GM18508 (cell line): ENCODE results near the gene ADAMTS15.
"Not testable (repeated sequence)": the region's sequence is repeated elsewhere in the genome, so short reads cannot be mapped to it uniquely, and the experiment has no call there.

Source experiments
- ATAC-seq: cut with Tn5 transposase; IDR thresholded peaks from one replicate; pipeline ENCODE4 v1.9.1; 2021; ENCODE audit warnings: moderate number of reproducible peaks; ENCODE audit not compliant: insufficient read depth, unreplicated experiment

Gene ADAMTS15

DNA sequence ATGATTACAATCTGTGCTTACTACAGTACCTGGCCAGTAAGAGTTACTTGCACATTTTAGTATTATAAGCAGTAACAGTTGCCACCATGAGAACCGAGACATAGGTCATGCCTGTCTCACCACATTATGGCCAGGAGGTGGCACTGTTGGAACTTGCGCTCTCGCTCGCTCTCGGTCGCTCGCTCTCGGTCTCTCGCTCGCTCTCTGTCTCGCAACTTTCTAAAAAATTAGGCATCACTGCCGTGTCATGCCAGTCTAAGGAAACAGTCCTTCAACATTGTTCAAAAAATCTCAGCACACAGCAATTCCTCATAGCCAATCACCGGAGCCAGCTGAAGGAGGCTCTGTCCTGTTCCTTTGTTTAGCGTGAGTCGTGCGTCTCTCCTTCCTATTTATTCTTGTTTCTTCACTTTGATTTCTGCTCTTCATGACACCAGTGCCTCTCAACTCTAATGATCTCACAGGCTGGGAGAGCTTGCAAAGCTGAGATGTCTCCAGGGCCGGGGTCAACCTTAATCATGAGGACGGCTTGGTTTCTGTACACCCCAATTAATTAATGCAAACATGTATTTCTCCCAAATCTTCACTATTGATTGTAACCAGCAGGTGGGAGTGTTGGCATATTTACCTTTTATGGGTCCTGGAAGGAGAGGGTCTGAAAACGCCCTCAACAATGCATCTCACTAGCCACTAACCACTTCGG, 13.8 kb upstream of the ADAMTS15 start:
- ATAC-seq, result peak; percentile 78

DNA sequence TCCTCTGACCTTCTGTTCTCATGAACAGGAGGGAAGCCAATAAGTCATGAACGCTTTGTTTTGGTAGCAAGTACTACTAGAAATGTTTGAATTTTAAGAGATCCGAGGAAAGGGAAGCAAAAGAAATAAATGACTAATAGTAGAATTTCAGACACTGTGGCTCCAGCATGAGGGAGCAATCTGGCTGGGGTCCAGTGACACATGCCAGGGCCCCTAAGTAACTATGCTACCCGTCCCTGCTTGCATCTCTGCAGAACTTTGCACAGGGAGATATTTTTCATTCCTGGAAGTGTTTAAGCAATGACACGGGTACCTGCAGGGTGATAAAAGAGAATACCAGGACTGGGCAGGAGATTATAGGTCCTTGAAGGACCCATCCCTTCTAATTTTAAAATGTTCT, 12.8 kb upstream of the ADAMTS15 start:
- ATAC-seq, result no peak

DNA sequence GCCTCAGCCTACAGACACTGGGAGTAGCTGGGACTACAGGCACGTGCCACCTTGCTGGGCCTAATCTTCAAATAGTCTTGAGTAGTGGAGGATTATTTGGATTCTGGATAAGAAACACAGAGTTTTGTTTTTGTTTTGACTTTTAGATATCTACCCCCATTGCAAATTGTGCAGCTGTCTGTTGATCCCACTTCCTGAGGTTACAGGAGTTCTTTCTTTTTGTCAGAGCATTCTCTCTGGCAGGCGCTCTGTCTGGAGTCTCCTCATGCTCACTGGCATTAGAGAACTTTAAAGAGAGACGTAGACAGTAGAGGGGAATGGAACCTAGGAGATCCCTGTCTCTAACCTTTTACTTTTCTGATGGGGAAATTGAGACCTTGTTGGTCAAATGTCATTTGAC, 12.3 kb upstream of the ADAMTS15 start:
- ATAC-seq, result no peak

DNA sequence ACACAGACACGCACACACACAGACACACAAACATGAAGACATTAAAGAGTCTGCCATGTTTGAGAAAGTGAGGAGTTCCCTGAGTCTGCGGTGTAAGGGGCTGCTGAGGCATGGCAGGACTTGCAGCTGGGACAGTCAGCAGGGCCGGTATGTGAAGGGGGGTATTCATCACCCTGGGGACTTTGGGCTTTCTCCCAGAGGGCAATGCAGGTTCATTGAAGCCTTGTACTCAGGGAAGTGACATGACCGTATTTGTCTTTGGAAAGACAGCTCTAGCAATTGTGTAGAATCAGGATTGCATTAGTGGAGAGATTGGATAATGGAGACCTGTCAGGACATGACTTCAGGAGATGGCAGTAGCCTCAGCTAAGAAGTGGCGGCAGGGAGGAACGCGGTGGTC, 10.6 kb upstream of the ADAMTS15 start:
- ATAC-seq, result no peak

DNA sequence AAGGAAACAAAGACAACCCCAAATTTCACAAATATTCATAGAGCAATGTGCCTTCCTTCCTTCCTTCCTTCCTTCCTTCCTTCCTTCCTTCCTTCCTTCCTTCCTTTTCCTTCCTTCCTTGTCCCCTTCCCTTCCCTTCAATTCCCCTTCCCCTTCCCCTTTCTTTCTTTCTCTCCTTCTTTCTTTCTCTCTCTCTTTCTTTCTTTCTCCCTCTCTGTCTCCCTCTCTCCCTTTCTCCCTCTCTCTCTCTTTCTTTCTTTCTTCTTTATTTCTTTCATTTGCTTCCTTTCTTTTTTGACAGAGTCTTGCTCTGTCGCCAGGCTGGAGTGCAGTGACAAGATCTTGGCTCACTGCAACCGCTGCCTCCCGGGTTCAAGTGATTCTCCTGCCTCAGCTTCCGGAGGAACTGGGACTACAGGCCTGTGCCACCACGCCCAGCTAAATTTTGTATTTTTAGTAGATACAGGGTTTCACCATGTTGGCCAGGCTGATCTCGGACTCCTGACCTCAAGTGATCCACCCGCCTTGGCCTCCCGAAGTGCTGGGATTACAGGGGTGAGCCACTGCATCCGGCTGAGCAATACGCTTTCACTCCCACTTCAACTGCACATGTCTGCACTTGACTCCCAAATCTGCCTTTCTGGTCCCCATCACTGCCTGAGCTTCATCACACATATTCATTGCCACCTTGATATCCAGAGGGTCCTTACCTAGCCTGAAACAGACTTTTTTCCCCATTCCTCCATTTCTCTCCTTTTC, 9.9 kb upstream of the ADAMTS15 start:
- ATAC-seq, result not testable (repeated sequence)

DNA sequence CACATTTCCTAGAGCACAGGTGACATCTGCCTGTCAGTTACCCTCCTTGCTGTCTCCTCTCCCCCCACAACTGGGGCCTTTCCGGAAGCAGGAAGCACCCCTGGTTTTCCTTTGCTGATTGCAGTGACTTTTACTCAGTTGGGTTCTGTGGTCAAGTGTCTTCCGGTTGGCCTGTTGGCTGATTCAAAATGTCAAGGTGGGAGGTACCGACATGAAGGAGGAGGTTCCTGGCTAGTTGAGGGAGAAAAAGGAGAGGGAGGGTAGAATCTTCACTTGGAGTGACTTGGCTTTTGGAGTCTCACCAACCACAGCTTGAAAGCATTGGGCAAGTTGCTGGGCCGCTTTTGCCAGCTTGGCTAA, 9.3 kb upstream of the ADAMTS15 start:
- ATAC-seq, result no peak

DNA sequence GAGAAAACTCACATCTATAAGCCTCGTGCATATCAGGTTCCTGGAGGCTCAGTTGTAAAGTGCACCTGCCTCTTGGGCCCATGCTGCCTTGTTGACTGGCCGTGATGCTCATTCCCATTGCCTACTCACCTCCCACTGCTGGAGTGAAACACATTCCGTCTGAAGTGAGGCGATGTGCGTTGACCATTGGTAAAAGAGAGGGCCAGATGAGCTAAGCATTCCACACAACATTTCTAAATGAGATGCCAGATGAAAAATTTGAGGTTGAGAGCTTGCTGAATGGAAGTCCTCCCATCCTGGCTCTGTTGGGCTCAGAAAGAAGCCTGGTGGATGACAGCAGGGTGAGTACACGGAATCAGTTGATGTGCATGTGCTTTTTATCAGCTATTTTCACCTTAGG, 8.6 kb upstream of the ADAMTS15 start:
- no peak for ATAC-seq

DNA sequence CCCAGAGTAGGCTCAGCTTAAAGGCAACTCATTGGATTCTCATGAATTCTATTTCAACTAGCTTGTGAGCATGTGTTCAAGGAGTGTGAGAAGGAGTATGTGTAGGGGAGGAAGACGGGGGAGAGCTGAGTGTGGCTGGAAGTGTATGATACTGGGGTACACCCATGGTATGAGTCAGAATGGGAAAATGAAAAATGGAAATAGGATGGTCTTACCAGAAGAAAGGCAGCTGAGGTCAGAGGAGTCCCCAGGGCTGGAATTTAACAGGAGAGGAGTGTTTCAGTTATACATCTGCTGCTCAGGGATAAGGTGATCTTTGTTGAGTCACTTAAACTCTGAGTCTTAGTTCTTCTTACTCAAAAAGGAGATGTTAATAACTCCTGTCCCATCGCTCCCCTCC, 6.7 kb upstream of the ADAMTS15 start:
- no peak for ATAC-seq

DNA sequence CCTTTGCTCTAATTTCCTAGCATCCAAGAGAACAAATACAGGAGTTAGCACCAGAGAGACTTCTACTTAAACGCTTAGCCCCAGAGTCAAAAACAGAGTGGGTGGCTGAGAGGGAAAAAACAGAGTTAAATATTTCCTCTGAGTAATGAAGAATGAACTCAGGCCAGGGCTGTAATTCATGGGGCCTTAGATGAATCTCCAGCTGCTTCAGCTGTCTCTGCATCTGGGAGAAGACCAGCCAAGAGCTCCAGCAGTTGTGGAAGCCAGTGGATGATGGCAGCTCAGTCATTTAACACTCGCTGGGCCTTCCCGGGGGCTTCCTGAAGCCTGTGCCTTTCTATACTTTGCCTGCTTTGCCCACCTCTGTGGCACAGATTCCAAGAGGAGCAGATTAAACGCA, 5.7 kb upstream of the ADAMTS15 start:
- ATAC-seq, result no peak

DNA sequence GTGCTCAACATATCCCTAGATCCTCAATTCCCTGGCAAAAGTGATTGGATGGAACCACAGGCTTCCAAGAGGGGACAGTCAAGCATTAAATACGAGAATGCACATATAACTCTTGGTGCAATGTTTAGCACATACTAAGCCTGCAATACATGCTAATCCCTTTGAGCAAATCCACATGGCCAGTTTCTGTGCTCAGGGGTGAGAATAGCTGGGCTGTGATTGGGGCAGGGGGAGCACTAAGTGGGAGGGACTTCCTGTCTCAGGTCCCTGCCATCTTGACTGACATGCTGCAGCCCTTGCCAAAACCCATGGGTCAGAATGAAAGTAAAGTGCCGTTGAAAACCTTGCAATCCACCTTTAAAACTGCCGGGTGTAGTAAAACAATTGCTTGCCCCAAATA, 2.7 kb upstream of the ADAMTS15 start:
- ATAC-seq, result no peak

DNA sequence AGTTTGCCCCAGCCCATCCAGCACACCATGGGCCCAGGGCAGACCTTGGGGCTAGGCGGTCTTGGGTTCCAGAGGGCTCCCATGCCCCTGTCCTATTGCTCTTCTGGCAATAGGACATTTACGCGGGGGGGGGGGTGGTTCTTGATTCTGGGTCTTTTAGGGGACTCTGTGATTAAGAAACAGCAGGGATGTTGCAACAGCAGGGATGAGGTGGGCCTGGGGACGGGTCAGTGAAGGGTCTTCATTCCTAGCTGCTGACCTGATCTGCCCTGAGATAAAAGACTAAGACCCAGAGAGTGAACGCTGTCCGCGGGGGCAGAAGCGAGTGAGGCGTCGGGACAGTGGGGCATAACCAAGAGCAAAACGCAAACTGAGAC, 418 bp upstream of the ADAMTS15 start:
- ATAC-seq, result no peak

DNA sequence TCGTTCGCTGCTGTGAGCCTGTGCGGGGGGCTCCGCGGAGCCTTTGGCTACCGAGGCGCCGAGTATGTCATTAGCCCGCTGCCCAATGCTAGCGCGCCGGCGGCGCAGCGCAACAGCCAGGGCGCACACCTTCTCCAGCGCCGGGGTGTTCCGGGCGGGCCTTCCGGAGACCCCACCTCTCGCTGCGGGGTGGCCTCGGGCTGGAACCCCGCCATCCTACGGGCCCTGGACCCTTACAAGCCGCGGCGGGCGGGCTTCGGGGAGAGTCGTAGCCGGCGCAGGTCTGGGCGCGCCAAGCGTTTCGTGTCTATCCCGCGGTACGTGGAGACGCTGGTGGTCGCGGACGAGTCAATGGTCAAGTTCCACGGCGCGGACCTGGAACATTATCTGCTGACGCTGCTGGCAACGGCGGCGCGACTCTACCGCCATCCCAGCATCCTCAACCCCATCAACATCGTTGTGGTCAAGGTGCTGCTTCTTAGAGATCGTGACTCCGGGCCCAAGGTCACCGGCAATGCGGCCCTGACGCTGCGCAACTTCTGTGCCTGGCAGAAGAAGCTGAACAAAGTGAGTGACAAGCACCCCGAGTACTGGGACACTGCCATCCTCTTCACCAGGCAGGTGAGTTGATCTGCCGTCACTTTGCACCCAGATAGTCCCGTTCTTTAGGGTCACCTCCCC, 1.0 kb downstream of the ADAMTS15 start:
- no peak for ATAC-seq

DNA sequence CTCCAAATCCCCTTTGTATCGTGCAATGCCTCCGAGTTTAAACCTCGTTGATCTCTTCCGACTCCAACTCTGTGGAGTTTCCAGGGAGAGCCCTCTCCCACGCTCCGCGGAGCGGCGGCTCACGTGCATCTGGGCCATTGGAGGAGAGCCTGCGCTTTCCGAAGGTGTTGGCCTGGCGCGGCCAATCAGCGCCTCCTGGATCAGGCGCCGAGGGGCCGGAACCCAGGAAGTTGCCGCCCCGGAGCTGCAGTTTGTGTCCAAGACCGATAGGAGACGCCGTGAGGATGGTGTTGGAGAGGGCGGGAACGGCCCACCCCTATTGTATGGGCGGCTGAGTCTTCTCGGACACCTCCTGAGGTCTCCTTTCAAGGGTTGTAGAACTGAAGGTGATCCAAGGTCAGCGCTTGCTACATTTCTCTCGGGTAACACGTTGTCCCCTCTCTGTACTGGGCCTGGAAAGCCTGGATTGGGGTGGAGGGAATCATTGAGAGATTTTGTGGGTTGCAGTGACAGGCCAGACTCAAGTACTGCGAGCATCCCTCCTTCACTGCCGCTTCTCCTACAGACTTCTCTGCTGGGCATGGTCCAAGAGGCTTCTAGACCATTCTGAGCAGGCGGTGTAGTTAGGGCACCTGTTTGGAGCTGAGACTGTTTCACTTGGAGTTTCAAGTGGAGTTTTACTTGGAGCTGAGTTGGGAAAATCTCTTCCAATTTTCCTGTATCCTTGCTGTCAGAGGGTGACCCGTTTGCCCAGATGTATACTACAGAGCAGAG, 1.7 kb downstream of the ADAMTS15 start:
- no peak for ATAC-seq

DNA sequence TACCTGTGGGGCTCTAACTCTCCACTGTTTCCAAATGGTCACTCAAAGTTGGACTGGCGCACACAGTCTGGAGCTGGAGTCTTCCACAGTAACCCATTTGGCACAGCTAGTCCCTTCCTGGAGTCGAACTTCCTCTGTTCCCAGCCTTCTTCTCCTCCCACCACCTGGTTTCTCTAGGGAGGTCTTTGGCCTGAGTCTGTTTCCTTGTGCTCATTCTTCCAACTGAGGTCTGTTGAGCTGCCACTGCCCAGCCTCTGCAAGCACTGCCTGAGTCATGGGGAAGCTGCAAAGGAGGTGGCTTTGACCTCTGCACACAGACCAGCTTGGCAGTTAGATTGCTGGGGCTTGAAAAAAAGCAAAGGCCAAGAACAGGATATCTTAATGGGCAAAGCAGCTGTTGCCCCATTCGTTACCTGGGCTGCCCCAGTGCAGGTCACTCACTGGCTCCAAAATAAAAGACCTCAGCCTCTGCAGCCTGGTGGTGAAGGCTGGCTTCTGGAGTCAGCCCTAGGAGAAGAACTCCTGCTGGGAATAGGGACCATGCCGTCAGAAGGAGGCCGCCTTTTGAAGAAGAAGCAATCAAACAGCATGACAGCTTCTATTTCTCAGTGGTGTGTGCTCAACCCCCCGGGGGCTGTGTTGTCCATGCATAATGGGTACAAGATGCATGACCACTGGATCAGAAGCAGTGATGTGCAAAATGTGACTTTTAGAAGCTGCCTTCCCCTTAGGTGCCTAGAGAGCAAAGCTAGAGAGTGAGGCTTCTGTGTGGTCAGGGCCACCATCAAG, 3.0 kb downstream of the ADAMTS15 start:
- no peak for ATAC-seq

DNA sequence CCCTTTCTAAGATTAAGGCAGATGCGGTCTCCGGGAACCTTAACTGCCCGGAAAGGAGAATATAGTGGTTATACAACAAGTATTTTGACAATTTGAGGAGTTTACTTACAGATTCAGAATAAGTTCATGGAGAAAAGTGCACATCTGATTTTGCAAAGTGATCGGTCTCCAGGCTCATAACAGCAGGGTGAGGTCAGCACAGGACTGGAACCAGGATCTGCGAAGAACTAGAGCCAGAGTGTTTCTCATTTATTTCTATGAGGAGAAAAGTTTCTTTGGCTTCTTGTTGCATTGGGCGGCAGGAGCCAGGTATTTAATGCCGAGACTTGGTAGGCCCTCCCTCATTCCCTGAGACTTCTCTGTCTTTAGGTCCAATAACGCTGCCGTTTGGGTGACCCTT, 3.7 kb downstream of the ADAMTS15 start:
- ATAC-seq, result no peak

DNA sequence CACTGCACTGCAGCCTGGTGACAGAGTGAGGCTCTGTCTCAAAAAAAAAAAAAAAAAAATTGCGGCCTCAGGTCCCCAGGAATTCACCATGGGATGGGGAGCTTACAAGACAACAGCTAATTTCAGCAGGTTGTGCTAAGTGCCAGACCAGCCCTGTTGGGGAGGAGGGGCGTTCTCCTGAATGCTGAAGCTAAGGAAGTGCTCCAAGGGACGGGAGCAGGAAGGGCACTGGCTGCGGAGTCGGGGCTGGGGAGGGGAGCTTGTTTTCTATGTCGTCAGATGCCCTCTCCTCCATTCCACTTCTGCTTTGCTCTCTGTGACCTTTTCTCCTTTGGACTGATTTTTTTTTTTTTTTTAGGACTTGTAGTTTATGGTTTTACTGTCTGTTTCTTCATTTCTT, 4.5 kb downstream of the ADAMTS15 start:
- no peak for ATAC-seq

DNA sequence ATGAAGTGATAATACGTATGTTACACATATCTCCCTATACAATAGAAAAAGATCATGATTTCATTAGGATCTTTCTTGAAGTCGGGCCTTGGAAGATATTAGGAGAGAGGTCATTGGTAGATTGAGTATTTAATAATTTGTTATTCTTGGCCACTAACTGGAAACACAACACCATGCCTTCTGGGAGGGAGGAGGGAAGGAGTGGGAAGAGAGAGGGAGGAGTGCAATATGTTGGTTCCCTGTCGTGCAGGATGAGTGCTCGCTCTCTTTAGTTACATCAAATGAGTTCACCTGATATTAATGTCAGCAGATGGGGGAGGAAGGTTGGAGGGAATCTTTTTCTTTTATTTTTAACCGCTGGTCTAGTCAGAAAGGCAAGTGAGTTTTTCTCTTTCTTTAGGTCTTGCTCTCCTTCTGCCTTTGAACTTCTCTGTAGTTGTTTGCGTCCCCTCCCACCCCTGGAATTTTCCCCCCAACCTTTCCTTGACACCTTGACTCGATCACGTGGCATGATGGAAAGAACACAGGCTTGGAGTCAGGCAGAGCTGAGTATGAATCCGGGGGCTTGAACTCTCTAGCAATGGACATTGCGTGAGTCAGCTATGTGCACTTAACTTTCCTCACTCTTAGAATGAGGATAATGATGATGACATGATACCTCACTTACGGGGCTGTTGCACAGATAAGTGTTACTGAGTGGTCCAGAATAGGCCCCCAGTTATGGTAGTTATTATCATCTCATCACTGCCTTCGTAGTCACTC, 6.2 kb downstream of the ADAMTS15 start:
- no peak for ATAC-seq

DNA sequence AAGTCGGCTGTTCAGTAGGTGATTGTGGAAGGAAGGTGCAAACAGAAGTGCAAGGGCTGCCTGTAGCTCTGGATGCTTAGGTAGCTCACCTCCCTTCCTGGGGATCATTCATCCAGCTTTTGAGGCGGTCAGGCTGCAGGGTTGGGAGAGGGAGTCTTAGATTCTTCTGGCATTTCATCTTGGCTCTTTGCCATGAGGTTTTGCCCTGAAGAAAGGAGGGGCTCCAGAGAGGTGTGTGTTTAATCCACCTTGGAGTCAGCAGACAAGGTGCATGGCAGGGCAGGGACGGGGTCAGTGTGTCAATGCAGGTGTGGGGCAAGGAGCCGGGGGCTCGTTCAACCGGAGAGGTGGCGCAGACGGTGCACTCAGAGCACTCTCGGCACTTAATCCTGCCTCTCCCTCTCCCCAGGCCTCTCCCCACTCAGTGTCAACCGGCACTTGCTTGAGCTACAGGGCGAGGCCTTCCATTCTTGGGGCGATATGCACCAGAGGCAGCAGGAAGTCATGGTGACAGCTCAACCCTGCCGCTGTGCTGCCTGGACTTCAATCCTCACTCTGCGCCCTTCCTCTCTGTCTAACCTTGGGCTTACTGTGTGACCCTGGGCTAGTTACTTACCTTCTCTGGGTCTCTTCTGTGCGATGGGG, 7.2 kb downstream of the ADAMTS15 start:
- ATAC-seq, result no peak

DNA sequence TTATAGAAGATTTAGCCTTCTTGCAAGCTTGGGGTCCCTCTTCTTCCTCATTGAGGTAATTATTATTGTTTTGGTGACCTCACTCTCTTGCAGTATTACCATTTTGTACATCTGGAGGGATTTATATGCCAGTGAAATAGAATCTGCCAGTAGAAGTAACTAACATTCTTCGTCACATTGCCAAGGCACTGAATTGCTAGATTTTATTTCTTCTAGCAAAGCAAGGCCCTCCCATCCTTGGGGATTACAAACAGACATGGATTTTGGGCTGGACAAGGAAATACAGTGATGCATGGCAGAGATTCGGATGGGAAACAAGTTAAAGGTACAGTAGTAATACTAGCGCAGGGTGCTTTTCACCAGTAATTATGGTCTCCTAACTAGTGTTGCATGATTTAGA, 7.8 kb downstream of the ADAMTS15 start:
- ATAC-seq, result no peak
